ENCODE data around the gene LARP4. TPM values are rescaled to one million over a fixed set of nuclear protein-coding genes. Genes with fewer than 3 reads are reported as not detected.

The LARP4 gene
- total RNA-seq, 1 experiment from 2014 or later = 35.1 TPM

- peaks cover 16% of the 10 kb centered on the region for H3K36me3 ChIP-seq (ENCODE audit: low read depth, low read length)
- ATAC-seq = no peak
- DNase-seq = no peak
- no peak overlapping the region for H2AFZ ChIP-seq (ENCODE audit: low read length)
- no TSS peak for BruUV-seq (replicated peaks)
- no peaks in the 10 kb centered on the region for H3K9me3 ChIP-seq (ENCODE audit: low read length)
- H4K20me1 ChIP-seq (ENCODE audit: low read length) = no peaks in the 10 kb centered on the region
- peaks cover 62% of the 10 kb centered on the region for H3K4me1 ChIP-seq (ENCODE audit: insufficient read depth, low read length)
- no peak overlapping the region for H3K4me3 ChIP-seq (ENCODE audit: low read length)
- no peak for TF ChIP-seq EZH2phosphoT487 (IDR thresholded peaks at IDR 0.05; ENCODE audit: borderline replicate concordance, low read length)
- no peak for TF ChIP-seq EZH2 (IDR thresholded peaks at IDR 0.05; ENCODE audit: low read length, unreplicated experiment)
- TF ChIP-seq, protein P1, sequence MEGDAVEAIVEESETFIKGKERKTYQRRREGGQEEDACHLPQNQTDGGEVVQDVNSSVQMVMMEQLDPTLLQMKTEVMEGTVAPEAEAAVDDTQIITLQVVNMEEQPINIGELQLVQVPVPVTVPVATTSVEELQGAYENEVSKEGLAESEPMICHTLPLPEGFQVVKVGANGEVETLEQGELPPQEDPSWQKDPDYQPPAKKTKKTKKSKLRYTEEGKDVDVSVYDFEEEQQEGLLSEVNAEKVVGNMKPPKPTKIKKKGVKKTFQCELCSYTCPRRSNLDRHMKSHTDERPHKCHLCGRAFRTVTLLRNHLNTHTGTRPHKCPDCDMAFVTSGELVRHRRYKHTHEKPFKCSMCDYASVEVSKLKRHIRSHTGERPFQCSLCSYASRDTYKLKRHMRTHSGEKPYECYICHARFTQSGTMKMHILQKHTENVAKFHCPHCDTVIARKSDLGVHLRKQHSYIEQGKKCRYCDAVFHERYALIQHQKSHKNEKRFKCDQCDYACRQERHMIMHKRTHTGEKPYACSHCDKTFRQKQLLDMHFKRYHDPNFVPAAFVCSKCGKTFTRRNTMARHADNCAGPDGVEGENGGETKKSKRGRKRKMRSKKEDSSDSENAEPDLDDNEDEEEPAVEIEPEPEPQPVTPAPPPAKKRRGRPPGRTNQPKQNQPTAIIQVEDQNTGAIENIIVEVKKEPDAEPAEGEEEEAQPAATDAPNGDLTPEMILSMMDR (conservative IDR thresholded peaks at IDR 0.05; ENCODE audit: low read depth, low read length) = no peak
- H3K27ac ChIP-seq (ENCODE audit: low read length) = peak overlapping the region; percentile 66
- peak overlapping the region; percentile 60; the same call in 1 of the 2 replicates for H3K4me2 ChIP-seq (ENCODE audit: low read length)
- intact Hi-C loops (cut with micrococcal nuclease) = no loop called here
- CTCF ChIA-PET = no interaction called here
- no peaks in the 10 kb centered on the region for H3K9me2 ChIP-seq (replicated peaks; ENCODE audit: low read length)
- H3K79me2 ChIP-seq (ENCODE audit: low read length) = peaks cover 90% of the 10 kb centered on the region
- H3F3A ChIP-seq (ENCODE audit: low read length, unreplicated experiment) = peaks cover 12% of the 10 kb centered on the region
- no peak overlapping the region for H3K9ac ChIP-seq (ENCODE audit: low read length)
- no peaks in the 10 kb centered on the region for H3K27me3 ChIP-seq (ENCODE audit: low read length)
- POLR2A ChIA-PET (ENCODE audit: unreplicated experiment) = no interaction called here
Measured at GRCh38 chr12:50527359-50527726, 126.7 kb downstream of the LARP4 start.

DNA sequence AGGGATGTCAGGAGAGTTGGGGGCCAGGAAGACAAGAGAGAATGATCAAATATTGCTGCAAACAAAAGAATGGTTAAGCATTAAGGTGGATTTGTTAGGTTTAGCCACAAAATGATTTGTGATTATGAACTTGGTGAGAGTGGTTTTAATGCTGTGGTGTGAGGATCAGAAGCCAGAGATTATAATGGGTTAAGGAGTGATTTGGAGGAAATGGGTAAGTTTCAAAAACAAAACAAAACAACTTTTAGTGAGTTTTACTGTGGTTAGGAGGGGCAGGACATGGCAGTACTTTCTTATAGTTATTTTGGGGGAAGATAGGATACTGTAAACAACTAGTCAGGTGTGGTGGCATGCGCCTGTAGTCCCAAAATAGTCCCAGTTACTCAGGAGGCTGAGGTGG is 128.1 kb downstream of the LARP4 start:
- Histone ChIP-seq H3F3A (ENCODE audit: low read length, unreplicated experiment) (peaks cover 20% of the 10 kb centered on the region), H3K4me1 (ENCODE audit: insufficient read depth, low read length) (peaks cover 74% of the 10 kb centered on the region), H3K4me2 (ENCODE audit: low read length) (no peak overlapping the region), H3K79me2 (ENCODE audit: low read length) (peaks cover 82% of the 10 kb centered on the region), H3K27me3 (ENCODE audit: low read length) (no peaks in the 10 kb centered on the region), H3K4me3 (ENCODE audit: low read length) (no peak overlapping the region), H4K20me1 (ENCODE audit: low read length) (no peaks in the 10 kb centered on the region), H3K9me2 (replicated peaks; ENCODE audit: low read length) (no peaks in the 10 kb centered on the region), H3K27ac (ENCODE audit: low read length) (0 out of 2 replicates have a peak overlapping the region, but pooled peaks have one; percentile 1), H3K9ac (ENCODE audit: low read length) (no peak overlapping the region), H2AFZ (ENCODE audit: low read length) (no peak overlapping the region), H3K9me3 (ENCODE audit: low read length) (no peaks in the 10 kb centered on the region), H3K36me3 (ENCODE audit: low read depth, low read length) (peaks cover 6% of the 10 kb centered on the region)
- no peak for DNase-seq
- intact Hi-C loops (cut with micrococcal nuclease) = no loop called here
- ATAC-seq = no peak
- POLR2A ChIA-PET (ENCODE audit: unreplicated experiment) = no interaction called here
- no TSS peak for BruUV-seq (replicated peaks)
- CTCF ChIA-PET = no interaction called here
- TF ChIP-seq EZH2phosphoT487 (IDR thresholded peaks at IDR 0.05; ENCODE audit: borderline replicate concordance, low read length) (no peak), EZH2 (IDR thresholded peaks at IDR 0.05; ENCODE audit: low read length, unreplicated experiment) (no peak)
- TF ChIP-seq, protein P1 (conservative IDR thresholded peaks at IDR 0.05; ENCODE audit: low read depth, low read length) = no peak

- Histone ChIP-seq H3F3A (ENCODE audit: low read length, unreplicated experiment) (peaks cover 23% of the 10 kb centered on the region), H3K27me3 (ENCODE audit: low read length) (no peaks in the 10 kb centered on the region), H3K9me3 (ENCODE audit: low read length) (no peaks in the 10 kb centered on the region), H3K9me2 (replicated peaks; ENCODE audit: low read length) (no peaks in the 10 kb centered on the region), H3K79me2 (ENCODE audit: low read length) (peaks cover 82% of the 10 kb centered on the region), H3K4me1 (ENCODE audit: insufficient read depth, low read length) (peaks cover 80% of the 10 kb centered on the region), H4K20me1 (ENCODE audit: low read length) (no peaks in the 10 kb centered on the region), H2AFZ (ENCODE audit: low read length) (no peak overlapping the region), H3K9ac (ENCODE audit: low read length) (no peak overlapping the region), H3K36me3 (ENCODE audit: low read depth, low read length) (peaks cover 6% of the 10 kb centered on the region), H3K4me2 (ENCODE audit: low read length) (no peak overlapping the region), H3K27ac (ENCODE audit: low read length) (peak overlapping the region; percentile 99), H3K4me3 (ENCODE audit: low read length) (no peak overlapping the region)
- ChIA-PET POLR2A (ENCODE audit: unreplicated experiment) (no interaction called here), CTCF (no interaction called here)
- ATAC-seq = no peak
- intact Hi-C loops (cut with micrococcal nuclease) = no loop called here
- TF ChIP-seq EZH2phosphoT487 (IDR thresholded peaks at IDR 0.05; ENCODE audit: borderline replicate concordance, low read length) (no peak), EZH2 (IDR thresholded peaks at IDR 0.05; ENCODE audit: low read length, unreplicated experiment) (no peak)
- TF ChIP-seq, protein P1 (conservative IDR thresholded peaks at IDR 0.05; ENCODE audit: low read depth, low read length) = no peak
- no TSS peak for BruUV-seq (replicated peaks)
- DNase-seq = no peak
Measured at GRCh38 chr12:50529345-50529744, 128.7 kb downstream of the LARP4 start.

Other genes starting within 250 kb of the LARP4 start
- gene CERS5, start 233.5 kb upstream of the LARP4 start, total RNA-seq (2014; rRNA removed) = 24.9 and 29.7 TPM in 2 replicates
- 45.1 and 58.2 TPM in 2 replicates for gene LIMA1, start 117.4 kb upstream of the LARP4 start, total RNA-seq (2014; rRNA removed)
- not detected in 2 replicates for gene FAM186A, start 4.3 kb upstream of the LARP4 start, total RNA-seq (2014; rRNA removed)
- gene DIP2B, start 104.1 kb downstream of the LARP4 start, total RNA-seq (2014; rRNA removed) = 36.3 and 39.6 TPM in 2 replicates

All from PC-3 (cell line).